AG04450 (cell line): ENCODE results near the gene GNAS-AS1. TPM values are rescaled to one million over a fixed set of nuclear protein-coding genes. Genes with fewer than 3 reads are reported as not detected.

ENCODE experiments used
- CTCF ChIA-PET: fragments of 300-600, 350-600 bp; formaldehyde crosslinking; extraction: SDS; loops from one replicate; lab custom pipeline; 2022; ENCODE audit warnings: antibody characterized with exemption, inconsistent platforms; lab: Charles Lee
- POLR2A ChIA-PET: fragments of 350-600 bp; formaldehyde crosslinking; extraction: SDS; loops from one replicate; lab custom pipeline; 2021; ENCODE audit warnings: antibody characterized with exemption, inconsistent platforms; lab: Yijun Ruan, JAX
- DNase-seq: peaks from one replicate; pipeline ENCODE4 v3.0.0-alpha.2; 2011; ENCODE audit warnings: low read depth, low spot score
- H3K27ac ChIP-seq: one replicate; pipeline ENCODE4 v1.5.1; 2012; ENCODE audit warnings: low read depth, low read length, control low read depth
- H3K27me3 ChIP-seq: one replicate; pipeline ENCODE4 v1.6.0; 2012; ENCODE audit warnings: low read length; ENCODE audit not compliant: control insufficient read depth, insufficient read depth
- H3K4me3 ChIP-seq: 2 replicates; pipeline ENCODE4 v1.5.1; 2011; ENCODE audit warnings: mild to moderate bottlenecking, low read depth, low read length, control low read depth
- H3K9me3 ChIP-seq: 2 replicates; pipeline ENCODE4 v1.5.1; 2012; ENCODE audit warnings: low read length; ENCODE audit not compliant: control insufficient read depth, insufficient read depth
- polyA plus RNA-seq: library from polyadenylated mRNA; depleted of rRNA; stranded (reverse); fragments of >200 nt; gene quantifications from 2 replicates; pipeline ENCODE4 v1.2.3, GENCODE V29; 2011; rRNA removed
- small RNA-seq: library from RNA; depleted of rRNA; stranded (forward); fragments of <200 nt; gene quantifications from one replicate; pipeline ENCODE3, GENCODE V24; 2012; ENCODE audit warnings: low read depth; ENCODE audit not compliant: insufficient read length
- TF ChIP-seq, protein P1 (sequence below): IDR thresholded peaks from 2 replicates; pipeline ENCODE4 v1.5.1; 2011; ENCODE audit warnings: low read depth, low read length, control low read depth, inconsistent platforms

GNAS-AS1 gene
- polyA plus RNA-seq, 1 experiment = 0.52 TPM

DNA sequence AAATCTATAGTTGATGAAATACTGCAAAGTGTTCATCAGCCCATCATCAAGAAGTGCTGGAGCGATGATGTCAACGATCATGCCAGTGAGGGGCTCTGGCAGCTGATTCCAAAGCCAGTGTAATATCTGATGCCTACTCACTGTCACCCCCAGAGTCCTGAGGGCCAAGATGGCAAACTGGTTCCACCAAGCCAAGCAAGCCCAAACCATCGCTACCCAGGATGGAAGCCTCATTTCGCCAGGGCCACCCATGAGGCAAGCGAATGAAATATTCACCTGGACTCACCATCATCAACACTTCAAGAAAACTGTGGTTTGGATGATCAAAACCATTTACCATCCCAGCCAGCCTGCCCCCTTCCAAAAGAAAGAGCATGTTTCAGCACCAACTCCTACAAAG, 76.5 kb downstream of the GNAS-AS1 start:
- DNase-seq = no peak
- peaks cover 14% of the 10 kb centered on the region for H3K27me3 ChIP-seq
- CTCF ChIA-PET = no interaction called here
- TF ChIP-seq, protein P1, sequence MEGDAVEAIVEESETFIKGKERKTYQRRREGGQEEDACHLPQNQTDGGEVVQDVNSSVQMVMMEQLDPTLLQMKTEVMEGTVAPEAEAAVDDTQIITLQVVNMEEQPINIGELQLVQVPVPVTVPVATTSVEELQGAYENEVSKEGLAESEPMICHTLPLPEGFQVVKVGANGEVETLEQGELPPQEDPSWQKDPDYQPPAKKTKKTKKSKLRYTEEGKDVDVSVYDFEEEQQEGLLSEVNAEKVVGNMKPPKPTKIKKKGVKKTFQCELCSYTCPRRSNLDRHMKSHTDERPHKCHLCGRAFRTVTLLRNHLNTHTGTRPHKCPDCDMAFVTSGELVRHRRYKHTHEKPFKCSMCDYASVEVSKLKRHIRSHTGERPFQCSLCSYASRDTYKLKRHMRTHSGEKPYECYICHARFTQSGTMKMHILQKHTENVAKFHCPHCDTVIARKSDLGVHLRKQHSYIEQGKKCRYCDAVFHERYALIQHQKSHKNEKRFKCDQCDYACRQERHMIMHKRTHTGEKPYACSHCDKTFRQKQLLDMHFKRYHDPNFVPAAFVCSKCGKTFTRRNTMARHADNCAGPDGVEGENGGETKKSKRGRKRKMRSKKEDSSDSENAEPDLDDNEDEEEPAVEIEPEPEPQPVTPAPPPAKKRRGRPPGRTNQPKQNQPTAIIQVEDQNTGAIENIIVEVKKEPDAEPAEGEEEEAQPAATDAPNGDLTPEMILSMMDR = no peak
- H3K9me3 ChIP-seq = no peaks in the 10 kb centered on the region; the same call in 1 of the 2 replicates
- H3K27ac ChIP-seq = no peak overlapping the region
- H3K4me3 ChIP-seq = no peak overlapping the region
- POLR2A ChIA-PET = no interaction called here

DNA sequence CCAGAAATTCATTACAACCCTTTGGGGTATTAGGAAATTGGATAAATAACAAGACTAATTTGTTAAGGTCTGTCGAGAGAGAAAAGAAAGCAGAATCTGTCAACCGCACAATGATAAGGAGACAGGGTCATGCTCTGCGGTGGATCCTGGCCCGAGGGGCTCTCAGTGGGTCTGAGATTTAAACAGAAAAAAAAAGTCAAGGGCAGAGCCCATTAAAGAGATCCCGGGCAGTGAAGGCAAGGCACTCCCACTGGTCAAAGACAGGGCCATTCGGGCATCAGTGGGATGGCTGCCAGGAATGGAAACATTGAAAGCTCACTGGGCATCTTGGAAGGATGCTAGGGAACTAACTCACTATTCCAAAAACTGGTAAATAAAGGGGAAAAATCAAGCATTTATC, 77.9 kb downstream of the GNAS-AS1 start:
- Histone ChIP-seq H3K9me3 (no peaks in the 10 kb centered on the region; the same call in 1 of the 2 replicates), H3K27ac (no peak overlapping the region), H3K27me3 (peaks cover 5% of the 10 kb centered on the region), H3K4me3 (no peak overlapping the region)
- DNase-seq = no peak
- CTCF ChIA-PET = interaction anchor here (0.6 kb wide), 1 partner anchor 677 kb away, joined by 3 read pairs; no protein-coding TSS in a partner anchor
- TF ChIP-seq, protein P1 = no peak
- POLR2A ChIA-PET = no interaction called here

Small RNA genes lying within 50 kb of the gene (small RNA-seq; reads per million reads assigned to genes)
- gene MIR298 = not detected
- gene RF02127 = not detected
- gene RF02128 = not detected
- not detected for gene RF02130
- gene RF02131 = not detected

Other genes with a start within 250 kb of the GNAS-AS1 start
- 43.8 and 51.9 TPM in 2 replicates for gene STX16, start 199.6 kb downstream of the GNAS-AS1 start, polyA plus RNA-seq
- gene NPEPL1, start 158.1 kb downstream of the GNAS-AS1 start, polyA plus RNA-seq = 3.6 and 5.1 TPM in 2 replicates
- gene GNAS, start 1.8 kb upstream of the GNAS-AS1 start, polyA plus RNA-seq = 765 and 1,181 TPM in 2 replicates
- 69.6 and 79.9 TPM in 2 replicates for gene NELFCD, start 130.4 kb upstream of the GNAS-AS1 start, polyA plus RNA-seq
- gene CTSZ, start 156.4 kb upstream of the GNAS-AS1 start, polyA plus RNA-seq = 141 and 156 TPM in 2 replicates
- gene TUBB1, start 168.5 kb upstream of the GNAS-AS1 start, polyA plus RNA-seq = not detected in 2 replicates
- 70.8 and 84.3 TPM in 2 replicates for gene ATP5F1E, start 181.4 kb upstream of the GNAS-AS1 start, polyA plus RNA-seq
- 51.7 and 58.2 TPM in 2 replicates for gene PRELID3B, start 191.9 kb upstream of the GNAS-AS1 start, polyA plus RNA-seq